NCI-H510A treated with DMSO at 0.1 percent for 48 hours (cell line): ENCODE data around the gene MACROD1.
A peak's percentile ranks its signal among the peaks of the same experiment; 100 is the strongest.

Experiments
- DNase-seq: peaks from one replicate; lab custom pipeline; 2025; lab: John Stamatoyannopoulos, UW

MACROD1 gene

DNA sequence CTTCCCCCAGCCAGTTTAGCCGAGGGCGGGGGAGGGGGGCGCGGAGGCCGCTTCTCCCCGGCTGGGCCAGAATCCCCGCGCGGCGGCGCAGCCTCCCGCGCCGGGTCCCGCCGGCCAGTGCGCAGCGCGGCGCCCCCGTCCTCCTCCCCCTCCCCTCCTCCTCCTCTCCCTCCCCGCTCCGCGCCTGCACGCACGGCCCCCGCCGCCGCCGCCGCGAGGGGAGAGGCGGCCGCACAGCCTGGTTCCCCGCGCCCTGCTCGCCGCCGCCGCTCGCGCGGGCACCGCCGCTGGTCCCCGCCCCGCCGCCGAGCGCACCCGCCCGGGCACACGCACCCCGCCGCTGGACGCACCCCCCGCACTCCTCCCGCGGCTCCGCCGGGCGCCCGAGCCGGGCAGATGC lies 130.3 kb downstream of the MACROD1 start, which contains the start of gene FLRT1:
Gene FLRT1 (plus strand): TSS at position 356 of the 400 bp plus-strand sequence. CDS start 80,337 bp downstream, outside the sequence.
- no peak for DNase-seq

DNA sequence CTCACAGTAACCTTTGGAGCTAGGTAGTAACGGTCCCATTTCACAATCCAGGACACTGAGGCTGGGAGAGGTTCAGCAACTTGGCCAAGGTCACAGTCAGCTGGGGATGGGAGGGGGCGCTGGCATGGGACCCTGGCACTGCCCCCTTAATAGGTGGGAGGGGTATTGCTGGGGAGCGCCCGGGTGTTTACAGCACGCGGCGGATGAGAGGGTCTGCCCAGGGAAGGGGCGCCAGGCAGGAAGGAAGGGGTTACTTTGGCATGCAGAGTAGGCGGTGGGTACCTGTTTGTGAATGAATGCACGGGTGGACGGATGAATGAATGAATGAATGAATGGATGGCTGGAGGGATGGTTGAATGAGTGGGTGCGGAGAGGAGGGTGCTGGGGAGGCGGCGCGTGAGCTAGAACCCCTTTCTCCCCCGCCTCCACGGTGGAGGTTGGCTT lies 130.8 kb downstream of the MACROD1 start:
- DNase-seq: no peak

DNA sequence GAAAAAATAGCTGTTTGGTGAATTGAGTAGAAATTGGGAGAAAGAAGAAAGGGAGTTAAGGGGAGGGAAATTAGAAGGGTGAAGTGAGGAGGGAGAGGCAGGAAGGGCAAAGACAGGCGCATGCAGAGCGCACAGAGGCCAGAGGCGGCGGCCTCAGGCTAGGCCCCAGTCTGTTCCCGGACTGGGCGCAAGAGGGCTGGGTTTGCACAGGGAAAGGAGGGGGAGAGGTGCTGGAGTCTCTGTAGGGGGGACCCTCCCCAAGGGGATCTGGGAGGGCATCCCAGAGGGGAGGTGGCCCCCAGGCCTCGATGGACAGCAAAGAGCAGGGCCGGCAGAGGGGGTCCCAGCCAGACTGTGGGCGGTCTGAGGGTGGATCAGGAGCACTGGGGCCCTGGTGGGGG lies 131.5 kb downstream of the MACROD1 start:
- DNase-seq: no peak

DNA sequence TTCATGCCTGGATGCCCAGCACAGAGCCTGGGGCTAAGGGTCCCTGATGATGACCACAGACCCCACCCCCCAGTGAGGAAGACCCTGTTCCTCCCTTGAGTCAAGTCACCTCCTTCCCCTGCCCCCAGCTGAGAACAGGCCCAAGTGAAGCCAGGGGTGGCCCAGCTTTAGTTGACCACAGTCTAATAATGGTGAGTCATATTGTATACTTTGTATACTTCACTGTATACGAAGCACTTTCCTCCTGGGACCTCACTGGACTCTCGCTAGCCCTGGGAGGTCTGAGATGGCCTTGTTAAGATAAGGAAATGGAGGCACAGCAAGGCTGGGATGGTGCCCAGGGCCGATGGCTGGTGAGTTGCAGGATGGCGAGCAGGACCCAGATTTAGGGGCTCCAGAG lies 133.9 kb downstream of the MACROD1 start:
- no peak for DNase-seq

DNA sequence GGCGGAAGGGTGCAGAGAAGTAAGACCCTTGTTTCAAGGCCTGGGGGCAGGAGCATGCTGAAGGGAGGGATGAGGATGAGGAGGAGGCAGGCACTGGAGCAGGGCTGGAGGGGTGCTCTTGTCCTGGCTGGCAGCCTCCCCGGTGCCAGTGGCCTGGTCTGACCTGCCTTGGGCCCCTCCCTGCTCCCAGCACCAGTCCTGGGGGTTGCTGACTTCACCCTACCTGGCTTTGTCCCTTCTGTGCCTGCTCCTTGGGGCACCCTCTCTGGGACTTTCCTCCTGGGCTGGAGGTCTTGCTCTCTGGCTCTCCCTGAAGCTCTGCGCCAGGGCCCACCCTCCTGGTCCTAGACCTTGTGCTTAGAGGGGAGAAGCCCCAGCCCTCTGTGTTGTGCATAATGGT lies 134.9 kb downstream of the MACROD1 start:
- no peak for DNase-seq

DNA sequence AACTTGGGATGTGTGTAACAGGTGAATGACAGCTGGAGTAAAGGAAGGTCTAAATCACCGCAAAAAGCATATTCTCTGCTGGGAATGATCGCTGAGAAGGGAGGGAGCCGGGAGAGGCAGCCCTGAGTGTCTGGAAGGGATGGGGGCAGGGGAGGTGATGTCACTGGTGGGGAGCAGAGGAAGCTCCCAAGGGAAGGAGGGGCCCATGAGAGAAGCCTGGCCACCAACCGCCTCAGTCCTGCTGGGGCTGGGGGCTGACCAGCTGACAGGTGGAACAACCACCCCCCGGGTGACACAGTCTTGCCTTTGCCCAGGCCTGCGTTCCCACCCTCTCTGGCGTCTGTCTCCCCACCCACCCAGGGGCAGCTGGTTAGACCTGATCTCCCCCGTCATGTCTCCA lies 136.1 kb downstream of the MACROD1 start:
- no peak for DNase-seq

DNA sequence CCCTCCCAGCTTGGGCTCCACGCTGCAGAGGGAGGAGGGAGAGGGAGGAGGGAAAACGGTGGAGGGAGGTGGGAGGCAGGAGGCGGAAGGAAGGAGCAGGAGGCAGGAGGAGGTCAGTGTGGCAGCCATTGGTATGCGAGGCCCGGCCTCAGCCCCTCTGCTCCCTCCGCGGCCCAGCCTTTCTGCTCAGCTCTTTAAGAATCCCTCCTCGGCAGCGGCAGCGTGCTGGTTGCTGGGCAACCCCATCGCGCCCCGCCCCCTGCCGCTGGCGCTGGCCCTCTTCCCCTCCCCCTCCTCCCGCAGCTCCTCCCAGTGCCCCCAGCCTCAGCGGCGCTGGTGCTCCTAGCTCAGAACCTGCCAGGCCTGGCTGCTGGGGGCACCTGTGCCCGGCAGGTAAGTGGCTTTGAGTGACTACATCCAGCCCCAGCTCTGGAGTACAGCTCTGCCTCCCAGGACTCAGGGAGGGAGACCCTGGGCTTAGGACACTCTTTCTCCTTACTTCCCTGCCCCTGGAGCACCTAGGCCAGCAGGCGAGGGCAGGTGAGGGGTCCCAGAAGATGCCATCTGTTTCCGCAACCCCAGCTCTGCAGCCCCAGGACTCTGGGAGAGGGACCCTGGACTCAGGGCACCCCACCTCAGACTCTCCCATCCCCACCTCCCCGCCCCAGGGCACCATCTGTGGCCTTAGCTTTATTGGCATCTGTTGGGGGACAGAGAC lies 137.4 kb downstream of the MACROD1 start:
- peak; percentile 65 for DNase-seq

DNA sequence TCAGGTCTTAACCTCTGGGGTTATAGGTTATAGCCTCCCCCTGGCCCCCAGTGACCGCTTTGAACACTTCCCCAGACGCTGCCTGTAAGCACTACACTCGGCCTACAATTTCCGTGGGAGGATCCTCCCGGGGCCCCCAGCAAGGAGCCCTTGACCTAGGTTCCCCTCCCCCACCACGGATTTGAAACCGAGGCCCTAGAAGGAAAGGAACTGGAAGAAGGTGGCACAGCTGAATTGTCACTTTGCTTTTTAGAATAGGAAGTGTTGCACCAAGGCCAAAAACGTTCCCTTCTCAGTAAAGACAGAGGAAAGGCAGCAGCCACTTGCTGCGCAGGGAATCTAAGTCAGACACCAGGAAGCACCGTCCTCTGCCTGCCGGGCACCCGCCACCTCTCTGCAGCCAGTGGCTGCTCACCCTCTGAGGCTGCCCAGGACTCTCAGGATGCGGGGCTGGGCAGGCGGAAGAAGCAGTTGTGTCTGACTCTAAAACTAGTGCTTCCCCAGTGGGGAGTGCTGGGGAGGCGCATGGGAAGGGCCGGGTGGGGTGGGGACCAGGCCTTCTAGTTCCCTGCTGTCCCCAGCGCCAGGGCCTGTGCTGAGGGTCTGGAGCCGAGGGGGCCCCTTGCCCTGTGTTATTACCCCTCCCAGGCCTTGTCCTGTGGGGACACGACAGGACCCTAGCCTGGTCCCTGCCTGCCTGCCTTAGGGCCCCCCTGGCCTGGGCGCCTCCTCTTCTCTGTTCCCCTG lies 138.1 kb downstream of the MACROD1 start:
- DNase-seq: no peak

DNA sequence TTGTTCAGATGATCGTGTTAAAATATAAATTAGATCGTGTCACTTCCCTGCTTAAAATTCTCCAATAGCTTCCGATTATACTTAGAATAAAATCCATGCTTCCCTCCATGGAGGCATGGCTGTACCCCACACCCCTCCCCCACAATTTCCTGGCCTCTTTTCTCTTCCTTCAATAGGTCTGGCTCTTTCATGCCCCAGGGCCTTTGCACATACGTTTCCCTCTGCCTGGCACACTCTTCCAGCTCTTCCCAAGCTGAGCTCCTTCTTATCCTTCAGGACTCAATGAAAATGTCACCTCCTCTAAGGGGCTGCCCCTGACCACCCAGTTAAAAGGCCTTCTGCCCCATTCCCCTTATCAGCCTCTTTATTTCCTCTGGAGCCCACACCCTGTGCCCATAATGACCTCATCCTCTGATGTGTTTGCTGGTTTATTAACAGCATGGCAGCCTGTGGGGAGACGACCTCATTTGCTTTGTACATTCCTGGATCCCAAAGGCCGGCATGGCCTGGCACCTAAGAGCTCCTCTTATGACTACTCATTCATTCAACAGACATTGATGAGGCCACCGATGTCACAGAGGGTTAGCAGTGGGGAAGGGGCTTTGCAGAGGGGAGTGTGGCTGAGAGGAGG lies 139.2 kb downstream of the MACROD1 start:
- DNase-seq: no peak

DNA sequence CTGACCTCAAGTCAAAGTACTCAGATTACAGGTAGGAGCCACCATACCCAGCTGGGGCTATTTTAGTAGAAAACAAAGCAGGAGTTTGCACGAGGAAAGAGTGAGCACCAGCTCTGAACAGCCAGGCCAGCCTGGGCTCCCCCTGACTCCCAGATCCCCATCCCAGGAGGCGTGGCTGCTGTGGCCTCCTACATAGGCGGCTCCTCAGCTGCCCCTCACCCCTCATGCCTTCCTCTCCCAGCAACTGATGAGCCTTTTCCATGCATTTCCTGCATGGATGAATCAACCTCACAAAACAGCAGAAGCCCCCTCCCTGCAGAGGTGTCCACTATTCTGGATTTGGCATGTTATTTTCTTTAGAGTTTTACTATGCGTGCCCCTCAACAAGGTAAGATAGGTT lies 140.7 kb downstream of the MACROD1 start:
- DNase-seq: no peak

DNA sequence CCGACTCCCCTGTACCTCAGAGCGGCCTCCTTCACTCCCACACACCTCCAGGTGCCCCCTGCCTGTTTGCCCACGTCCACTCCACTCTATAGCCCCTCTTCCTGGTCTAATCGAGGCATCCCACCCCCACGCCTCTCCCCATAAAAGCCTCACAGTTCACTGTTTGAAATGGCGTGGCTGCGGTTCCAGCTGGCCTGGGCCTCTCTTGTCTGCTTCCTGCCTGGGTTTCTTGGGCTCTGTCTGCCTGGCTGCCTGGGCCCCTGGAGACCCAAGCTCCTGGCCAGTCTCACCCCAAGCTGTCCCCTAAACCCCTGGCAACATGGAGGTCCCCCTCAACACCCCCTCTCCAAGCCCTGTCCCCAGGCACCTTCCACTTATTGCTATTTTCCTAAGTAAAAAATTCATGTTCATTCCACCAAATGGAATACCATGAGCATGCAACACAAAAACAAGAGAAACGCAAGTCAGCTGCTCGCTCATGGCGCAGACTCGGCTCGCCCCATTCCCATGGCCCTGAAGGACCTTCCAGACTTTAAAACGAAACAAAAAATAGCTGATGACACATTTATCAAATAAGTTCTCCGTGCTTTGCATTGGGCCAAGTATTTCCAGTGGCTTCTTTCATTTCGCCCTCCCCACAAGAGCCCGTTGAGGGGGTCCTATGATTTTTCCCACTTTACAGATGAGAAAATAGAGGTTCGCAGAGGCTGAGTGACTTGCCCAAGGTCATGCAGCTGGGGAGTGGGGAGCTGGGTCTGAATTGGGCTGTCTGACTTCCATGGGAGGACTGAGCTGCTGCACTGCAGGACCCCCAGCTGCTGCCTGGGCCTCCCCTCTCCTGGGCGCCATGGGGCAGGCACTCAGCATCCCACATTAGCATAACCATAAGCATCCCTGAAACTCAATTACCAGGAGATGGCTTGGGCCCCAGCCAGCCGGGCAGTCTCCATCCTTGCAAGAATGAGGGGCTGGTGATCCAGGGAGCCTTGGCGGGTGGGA lies 141.9 kb downstream of the MACROD1 start:
- DNase-seq: no peak

DNA sequence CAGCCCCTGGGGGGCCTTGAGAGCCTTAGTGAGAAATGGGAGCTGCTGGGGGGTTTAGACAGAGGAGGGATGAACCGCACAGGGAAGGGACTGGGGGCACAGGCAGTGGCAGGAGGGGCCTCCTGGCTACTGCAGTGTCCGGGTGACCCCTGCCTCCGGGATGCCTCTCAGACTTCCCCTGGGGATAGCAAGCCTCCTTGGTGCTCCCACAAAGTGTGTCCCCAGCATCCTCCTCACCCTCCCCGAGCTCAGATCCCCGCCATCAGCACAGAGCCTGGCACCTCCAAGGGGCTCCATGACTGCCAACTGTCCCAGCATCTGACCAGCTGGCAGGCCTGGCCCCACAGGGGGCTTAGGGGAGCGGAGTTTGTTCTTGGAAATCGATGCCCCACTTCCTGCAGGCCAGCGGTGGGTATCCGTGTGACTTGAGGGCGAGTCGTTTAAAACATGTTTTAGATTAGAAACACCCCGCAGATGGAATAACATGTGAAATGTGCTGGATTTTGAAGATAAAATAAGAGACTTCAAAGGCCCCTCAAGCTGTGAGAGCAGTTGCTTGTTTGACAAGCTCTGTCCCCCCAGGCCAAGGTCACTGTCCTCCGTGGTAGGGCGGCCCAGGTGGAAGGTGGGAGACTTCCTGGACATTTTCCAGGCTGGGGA lies 143.7 kb downstream of the MACROD1 start:
- no peak for DNase-seq

DNA sequence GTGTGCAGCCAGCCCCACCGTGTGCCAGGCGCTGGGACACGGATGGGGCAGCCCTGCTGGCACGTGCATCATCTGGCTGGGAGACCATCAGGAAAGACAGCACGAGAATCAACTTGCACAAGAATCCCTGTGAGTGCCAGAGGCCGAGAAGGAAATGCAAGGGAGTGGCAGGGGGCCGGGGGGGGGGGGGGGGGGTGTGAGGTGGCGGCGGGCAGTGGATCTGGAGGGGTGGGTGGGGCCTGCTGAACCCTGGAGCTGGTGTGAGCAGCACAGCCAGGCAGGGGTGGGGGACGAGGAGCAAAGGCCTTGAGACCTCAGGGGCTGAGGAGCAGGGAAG lies 144.2 kb downstream of the MACROD1 start:
- DNase-seq: no peak

DNA sequence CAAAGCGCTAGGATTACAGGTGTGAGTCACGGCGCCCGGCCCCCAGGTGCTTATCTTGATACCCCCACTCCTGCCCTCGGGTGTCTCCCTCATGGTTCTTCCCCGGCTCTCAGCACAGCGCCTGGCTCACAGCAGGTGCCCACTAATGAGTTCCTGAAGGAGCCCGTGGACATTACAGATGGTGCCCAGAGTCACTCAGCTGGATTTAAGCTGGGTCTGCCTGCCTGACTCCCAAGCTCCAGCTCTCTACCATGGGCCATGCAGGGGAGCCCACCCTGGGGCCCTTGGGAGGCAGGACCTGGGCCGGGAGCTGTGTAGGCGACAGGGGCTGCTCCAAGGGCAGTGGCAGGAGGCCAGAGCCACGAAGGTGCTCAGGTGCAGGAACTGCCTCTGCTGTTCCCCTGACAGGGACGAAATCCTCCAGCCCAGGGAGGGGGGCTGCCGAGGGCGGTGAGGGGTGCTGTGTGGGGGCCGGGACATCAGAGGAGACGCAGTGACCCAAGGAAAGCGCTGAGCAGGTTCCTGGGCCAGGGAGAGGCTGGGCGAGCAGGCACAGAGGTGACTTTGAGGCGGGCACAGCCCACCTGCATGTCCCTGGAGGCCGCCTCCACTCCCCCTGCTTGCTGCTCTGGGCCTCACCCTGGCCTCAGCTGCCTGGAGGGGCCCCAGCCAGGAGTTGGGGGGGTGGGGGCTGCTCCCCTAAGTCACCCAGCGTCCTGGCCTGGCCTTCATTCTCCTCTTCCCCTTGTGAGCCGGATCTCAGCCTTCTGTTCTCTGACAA lies 144.7 kb downstream of the MACROD1 start:
- no peak for DNase-seq

DNA sequence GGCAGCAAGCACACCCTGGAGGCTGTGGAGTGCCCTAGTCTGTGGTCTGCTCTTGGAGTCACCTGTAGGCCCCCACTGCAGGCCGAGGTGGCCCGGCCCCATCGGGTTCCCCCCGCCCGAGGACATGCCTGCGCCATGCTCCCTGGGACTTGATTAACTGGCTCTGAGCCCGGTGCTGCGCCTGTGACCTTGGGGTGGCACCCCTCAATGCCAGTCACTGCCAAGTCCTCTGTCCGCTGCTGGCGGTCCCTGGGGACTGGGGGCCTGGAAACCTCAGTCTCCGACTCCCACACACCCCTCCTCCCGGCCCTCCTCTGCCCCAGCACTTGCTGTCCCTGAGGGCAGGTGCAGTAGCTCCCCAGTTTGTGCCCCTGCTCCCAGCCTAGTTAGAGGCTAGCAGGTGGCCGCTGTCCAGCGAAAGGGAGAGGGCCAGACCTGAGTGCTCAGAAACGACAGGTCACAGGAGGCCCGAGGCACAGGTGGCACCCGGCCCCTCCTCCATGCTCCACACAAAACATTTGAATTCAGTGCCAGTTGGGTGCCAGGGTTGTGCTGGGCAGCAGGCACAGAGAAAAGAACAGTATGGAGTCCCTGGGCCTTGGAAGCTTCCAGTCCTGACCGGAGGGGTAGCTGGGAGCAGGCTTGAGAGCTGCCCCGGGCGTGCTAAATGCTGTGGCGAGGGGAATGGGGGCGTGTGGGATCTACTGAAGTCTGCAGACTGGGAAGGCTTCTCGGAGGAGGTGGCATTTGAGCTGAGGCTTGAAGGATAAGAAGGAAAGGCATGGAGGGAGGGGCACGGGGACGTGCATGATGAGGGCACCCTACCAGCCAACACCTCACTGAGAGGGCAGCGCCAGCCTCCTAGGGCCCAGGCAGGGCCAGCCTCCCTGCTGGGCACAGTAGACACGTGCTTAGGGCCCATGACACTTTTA lies 146.5 kb downstream of the MACROD1 start:
- DNase-seq: no peak

DNA sequence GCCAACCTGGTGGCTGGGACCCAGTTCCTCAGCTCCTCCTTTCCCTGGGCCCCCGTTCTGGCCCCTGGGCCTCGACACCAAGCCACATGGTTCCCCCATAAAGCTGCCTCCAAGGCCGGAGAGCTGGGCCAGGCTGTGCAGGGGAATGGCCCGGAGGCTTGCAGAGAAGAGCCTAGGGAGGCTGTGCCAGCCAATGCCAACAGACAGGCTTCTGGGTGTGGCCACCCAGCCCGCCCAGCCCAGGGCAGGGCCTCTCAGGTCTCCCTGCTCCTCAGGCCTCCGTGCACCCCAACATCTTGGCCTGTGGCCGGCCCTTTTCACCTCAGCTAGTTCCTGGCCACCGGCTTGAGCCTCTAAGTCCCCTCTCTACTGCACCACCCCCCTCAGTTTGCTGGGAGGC lies 147.6 kb downstream of the MACROD1 start:
- DNase-seq: no peak

DNA sequence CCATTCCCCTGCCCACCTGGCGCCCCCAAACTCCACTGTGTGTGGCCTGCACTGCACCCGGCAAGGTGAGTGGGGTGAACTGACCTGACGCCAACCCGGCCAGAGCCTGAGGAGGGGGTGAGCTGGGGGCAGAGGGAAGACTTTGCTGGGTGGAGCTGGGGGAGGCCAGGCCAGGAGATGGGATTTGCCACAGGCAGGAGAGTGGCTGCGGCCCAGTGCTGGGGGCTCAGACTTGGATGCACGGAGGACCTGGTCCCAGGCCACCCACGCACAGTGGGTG lies 148.0 kb downstream of the MACROD1 start:
- no peak for DNase-seq

DNA sequence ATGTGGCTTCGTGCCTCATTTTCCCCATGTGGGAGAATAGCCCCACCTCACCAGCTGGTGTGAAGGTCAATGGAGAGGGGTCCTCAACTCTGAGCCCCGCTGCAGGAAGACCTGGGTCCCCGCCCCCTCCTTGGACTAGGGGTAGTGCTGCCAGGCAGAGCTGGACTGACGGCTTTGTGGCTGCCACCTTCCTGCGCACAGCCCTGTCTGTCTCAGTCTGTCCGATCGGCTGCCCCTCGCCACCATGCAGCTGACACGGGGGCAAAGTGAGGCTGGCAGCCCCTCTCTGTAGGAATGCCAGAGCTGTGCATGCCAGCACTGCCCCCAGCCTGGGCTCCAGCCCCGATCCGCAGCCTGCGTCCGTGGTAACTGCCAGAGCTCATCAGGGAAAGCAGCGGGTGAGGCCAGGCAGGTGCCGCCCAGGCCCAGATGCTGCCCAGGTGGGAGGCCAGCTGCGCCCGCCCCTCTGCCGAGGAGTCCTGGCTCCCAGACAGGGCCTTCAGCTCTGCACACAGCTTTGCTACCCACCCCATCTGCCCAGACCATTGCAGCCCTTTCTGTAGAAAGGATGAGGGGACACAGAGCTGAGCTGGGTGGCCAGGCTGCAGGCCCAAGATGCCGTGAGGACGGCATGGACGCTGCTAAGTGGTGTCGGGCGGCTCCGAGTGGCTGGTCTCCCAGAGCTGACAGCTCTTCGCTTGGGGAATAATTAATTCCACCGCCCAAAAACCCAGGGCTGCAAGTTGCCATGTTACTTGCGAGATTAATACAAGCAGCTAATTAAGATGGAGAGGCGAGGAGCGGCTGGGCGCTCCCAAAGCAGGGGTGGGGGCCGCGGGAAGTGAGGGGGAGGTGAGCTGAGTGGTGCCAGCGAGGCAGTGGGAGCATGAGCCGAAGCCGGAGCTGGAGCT lies 149.7 kb downstream of the MACROD1 start:
- DNase-seq: no peak

DNA sequence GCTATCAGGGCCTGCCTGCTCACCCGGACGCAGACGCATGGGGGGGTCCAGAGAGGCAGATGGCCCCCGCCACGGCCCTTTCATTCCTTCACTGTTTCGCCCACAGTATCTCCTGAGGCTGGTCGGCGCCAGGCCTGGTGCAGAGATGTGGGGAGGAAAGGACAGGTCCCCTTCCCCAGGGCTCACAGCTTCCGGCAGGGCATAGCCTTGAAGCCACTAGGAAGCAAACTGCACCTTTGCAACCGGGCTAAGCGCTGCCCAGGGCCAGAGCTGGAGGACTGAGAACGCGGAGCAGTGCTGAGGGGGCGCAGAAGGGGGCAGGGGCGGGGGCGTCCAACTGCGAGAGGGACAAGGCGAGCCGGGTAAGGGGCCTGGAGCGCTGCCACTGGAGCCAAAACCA lies 150.4 kb downstream of the MACROD1 start:
- DNase-seq: no peak
